Measurements from ENCODE around the gene CYBA. TPM values are rescaled to one million over a fixed set of nuclear protein-coding genes. Genes with fewer than 3 reads are reported as not detected.

Gene CYBA
- total and polyA plus RNA-seq, 2 of the 13 experiments (the other 11 are each of a cell fraction or from before 2014, with no cell fraction given) = 196 to 250 TPM

DNA sequence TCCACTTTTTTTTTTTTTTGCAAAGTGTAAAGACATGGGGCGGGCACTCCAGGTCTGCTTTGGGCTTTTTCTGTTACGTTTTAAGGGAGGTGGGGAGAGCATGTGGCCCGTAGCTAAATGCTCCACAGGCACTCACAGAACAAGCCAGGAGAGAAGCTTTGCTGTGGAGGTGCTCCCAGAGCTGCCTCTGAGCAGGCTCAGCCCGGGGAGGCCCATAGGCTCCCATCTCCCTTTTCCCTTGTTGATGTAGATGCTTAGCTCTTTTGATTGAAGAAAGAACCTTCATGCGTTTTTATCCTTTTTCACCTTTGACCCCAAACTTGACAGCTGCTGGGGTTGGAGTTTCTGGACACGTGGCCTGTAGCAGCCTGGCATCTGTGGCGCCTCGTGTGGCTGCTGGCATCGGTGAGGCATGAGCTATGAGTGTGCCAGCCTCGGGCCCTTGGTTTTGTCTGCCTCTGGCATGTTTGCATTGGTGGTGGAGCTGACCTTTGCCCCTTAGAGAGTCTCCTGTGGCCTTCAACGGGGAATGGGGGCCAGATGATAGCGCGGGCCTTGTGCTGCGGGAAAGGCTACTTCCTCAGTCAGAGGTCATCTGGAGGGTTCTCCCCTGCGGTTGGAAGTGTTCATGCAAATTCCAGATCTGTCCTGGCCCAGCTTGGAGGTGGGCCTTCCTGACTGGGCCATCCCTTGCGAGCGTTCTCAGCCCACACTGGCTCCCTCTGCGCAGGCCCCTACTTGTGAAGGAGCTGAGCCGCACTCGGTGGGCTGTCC is 32.5 kb downstream of the CYBA start (continued):
- TF ChIP-seq, protein P1, sequence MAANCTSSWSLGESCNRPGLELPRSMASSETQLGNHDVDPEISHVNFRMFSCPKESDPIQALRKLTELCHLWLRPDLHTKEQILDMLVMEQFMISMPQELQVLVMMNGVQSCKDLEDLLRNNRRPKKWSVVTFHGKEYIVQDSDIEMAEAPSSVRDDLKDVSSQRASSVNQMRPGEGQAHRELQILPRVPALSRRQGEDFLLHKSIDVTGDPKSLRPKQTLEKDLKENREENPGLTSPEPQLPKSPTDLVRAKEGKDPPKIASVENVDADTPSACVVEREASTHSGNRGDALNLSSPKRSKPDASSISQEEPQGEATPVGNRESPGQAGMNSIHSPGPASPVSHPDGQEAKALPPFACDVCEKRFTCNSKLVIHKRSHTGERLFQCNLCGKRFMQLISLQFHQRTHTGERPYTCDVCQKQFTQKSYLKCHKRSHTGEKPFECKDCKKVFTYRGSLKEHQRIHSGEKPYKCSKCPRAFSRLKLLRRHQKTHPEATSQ (CRISPR knock-in tag; IDR thresholded peaks at IDR 0.05; ENCODE audit: borderline replicate concordance) = no peak
- no peak for TF ChIP-seq ZNF780A (CRISPR knock-in tag; IDR thresholded peaks at IDR 0.05)
- TF ChIP-seq ZNF121 (CRISPR knock-in tag; IDR thresholded peaks at IDR 0.05) = no peak
- TF ChIP-seq RFXANK (CRISPR knock-in tag; IDR thresholded peaks at IDR 0.05) = no peak
- no peak for TF ChIP-seq ZNF572 (CRISPR knock-in tag; IDR thresholded peaks at IDR 0.05)
- TF ChIP-seq, protein P2, sequence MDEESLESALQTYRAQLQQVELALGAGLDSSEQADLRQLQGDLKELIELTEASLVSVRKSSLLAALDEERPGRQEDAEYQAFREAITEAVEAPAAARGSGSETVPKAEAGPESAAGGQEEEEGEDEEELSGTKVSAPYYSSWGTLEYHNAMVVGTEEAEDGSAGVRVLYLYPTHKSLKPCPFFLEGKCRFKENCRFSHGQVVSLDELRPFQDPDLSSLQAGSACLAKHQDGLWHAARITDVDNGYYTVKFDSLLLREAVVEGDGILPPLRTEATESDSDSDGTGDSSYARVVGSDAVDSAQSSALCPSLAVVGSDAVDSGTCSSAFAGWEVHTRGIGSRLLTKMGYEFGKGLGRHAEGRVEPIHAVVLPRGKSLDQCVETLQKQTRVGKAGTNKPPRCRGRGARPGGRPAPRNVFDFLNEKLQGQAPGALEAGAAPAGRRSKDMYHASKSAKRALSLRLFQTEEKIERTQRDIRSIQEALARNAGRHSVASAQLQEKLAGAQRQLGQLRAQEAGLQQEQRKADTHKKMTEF (CRISPR knock-in tag; IDR thresholded peaks at IDR 0.05) = peak; percentile 64; the same call in 1 of the 2 replicates
- TF ChIP-seq ZZZ3 (CRISPR knock-in tag; IDR thresholded peaks at IDR 0.05; ENCODE audit: borderline replicate concordance) = no peak
- TF ChIP-seq SCMH1 (CRISPR knock-in tag; IDR thresholded peaks at IDR 0.05; ENCODE audit: borderline replicate concordance) = no peak
- TF ChIP-seq, protein P3, sequence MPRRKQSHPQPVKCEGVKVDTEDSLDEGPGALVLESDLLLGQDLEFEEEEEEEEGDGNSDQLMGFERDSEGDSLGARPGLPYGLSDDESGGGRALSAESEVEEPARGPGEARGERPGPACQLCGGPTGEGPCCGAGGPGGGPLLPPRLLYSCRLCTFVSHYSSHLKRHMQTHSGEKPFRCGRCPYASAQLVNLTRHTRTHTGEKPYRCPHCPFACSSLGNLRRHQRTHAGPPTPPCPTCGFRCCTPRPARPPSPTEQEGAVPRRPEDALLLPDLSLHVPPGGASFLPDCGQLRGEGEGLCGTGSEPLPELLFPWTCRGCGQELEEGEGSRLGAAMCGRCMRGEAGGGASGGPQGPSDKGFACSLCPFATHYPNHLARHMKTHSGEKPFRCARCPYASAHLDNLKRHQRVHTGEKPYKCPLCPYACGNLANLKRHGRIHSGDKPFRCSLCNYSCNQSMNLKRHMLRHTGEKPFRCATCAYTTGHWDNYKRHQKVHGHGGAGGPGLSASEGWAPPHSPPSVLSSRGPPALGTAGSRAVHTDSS (CRISPR knock-in tag; conservative IDR thresholded peaks at IDR 0.05) = no peak
- TF ChIP-seq IKZF1 (IDR thresholded peaks at IDR 0.05) = no peak
- TF ChIP-seq, protein P4, sequence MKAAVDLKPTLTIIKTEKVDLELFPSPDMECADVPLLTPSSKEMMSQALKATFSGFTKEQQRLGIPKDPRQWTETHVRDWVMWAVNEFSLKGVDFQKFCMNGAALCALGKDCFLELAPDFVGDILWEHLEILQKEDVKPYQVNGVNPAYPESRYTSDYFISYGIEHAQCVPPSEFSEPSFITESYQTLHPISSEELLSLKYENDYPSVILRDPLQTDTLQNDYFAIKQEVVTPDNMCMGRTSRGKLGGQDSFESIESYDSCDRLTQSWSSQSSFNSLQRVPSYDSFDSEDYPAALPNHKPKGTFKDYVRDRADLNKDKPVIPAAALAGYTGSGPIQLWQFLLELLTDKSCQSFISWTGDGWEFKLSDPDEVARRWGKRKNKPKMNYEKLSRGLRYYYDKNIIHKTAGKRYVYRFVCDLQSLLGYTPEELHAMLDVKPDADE (CRISPR knock-in tag; IDR thresholded peaks at IDR 0.05) = no peak
- TF ChIP-seq, protein P5, sequence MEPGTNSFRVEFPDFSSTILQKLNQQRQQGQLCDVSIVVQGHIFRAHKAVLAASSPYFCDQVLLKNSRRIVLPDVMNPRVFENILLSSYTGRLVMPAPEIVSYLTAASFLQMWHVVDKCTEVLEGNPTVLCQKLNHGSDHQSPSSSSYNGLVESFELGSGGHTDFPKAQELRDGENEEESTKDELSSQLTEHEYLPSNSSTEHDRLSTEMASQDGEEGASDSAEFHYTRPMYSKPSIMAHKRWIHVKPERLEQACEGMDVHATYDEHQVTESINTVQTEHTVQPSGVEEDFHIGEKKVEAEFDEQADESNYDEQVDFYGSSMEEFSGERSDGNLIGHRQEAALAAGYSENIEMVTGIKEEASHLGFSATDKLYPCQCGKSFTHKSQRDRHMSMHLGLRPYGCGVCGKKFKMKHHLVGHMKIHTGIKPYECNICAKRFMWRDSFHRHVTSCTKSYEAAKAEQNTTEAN (CRISPR knock-in tag; conservative IDR thresholded peaks at IDR 0.05) = peak; percentile 78
- TF ChIP-seq, protein P6, sequence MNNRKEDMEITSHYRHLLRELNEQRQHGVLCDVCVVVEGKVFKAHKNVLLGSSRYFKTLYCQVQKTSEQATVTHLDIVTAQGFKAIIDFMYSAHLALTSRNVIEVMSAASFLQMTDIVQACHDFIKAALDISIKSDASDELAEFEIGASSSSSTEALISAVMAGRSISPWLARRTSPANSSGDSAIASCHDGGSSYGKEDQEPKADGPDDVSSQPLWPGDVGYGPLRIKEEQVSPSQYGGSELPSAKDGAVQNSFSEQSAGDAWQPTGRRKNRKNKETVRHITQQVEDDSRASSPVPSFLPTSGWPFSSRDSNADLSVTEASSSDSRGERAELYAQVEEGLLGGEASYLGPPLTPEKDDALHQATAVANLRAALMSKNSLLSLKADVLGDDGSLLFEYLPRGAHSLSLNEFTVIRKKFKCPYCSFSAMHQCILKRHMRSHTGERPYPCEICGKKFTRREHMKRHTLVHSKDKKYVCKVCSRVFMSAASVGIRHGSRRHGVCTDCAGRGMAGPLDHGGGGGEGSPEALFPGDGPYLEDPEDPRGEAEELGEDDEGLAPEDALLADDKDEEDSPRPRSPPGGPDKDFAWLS (CRISPR knock-in tag; IDR thresholded peaks at IDR 0.05; ENCODE audit: borderline replicate concordance) = no peak
- TF ChIP-seq, protein P7, sequence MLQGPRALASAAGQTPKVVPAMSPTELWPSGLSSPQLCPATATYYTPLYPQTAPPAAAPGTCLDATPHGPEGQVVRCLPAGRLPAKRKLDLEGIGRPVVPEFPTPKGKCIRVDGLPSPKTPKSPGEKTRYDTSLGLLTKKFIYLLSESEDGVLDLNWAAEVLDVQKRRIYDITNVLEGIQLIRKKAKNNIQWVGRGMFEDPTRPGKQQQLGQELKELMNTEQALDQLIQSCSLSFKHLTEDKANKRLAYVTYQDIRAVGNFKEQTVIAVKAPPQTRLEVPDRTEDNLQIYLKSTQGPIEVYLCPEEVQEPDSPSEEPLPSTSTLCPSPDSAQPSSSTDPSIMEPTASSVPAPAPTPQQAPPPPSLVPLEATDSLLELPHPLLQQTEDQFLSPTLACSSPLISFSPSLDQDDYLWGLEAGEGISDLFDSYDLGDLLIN (CRISPR knock-in tag; IDR thresholded peaks at IDR 0.05; ENCODE audit: borderline replicate concordance) = no peak
- no peak for TF ChIP-seq IRF2 (CRISPR knock-in tag; IDR thresholded peaks at IDR 0.05)
